Stimulated activated CD8-positive, alpha-beta memory T cell treated with anti-CD3 and anti-CD28 coated beads, Interleukin-12 subunit alpha, Interleukin-12 subunit beta, amount 100 ng/mL, for 4 hours (primary cell): ENCODE measurements around the gene TSPAN16.
"Not testable (repeated sequence)": the region's sequence is repeated elsewhere in the genome, so short reads cannot be mapped to it uniquely, and the experiment has no call there.

ENCODE experiments used
- DNase-seq: peaks from one replicate; pipeline ENCODE4 v3.0.0-alpha.2; 2020; ENCODE audit warnings: low read depth

The TSPAN16 gene

GRCh38 chr19:11346104-11346940, 50.4 kb downstream of the TSPAN16 start, which contains the start of the genes CCDC159 and TMEM205:
Gene CCDC159, plus strand, starts transcription at chr19:11346519. Its CDS starts 88 bp downstream, at chr19:11346607.
Gene TMEM205, minus strand, starts transcription at chr19:11346268. Its CDS starts 649 bp downstream, at chr19:11345619.
- peak; percentile 95 for DNase-seq

GRCh38 chr19:11347546-11348039, 51.6 kb downstream of the TSPAN16 start:
- no peak for DNase-seq

GRCh38 chr19:11349171-11349570, 53.2 kb downstream of the TSPAN16 start:
- DNase-seq = no peak

- DNase-seq = not testable (repeated sequence)
Observed at GRCh38 chr19:11354102-11354501, 58.1 kb downstream of the TSPAN16 start.

GRCh38 chr19:11355160-11356073, 59.5 kb downstream of the TSPAN16 start, which contains the start of gene PLPPR2:
Gene PLPPR2, plus strand, starts transcription at chr19:11355432. Its CDS starts 2,242 bp downstream, at chr19:11357674.
- DNase-seq = peak; percentile 54

- DNase-seq = no peak
Observed at GRCh38 chr19:11356074-11356397, 60.1 kb downstream of the TSPAN16 start.

GRCh38 chr19:11356676-11357550, 61.0 kb downstream of the TSPAN16 start:
- DNase-seq = no peak

GRCh38 chr19:11359421-11359820, 63.5 kb downstream of the TSPAN16 start:
- no peak for DNase-seq

- no peak for DNase-seq
Observed at GRCh38 chr19:11361037-11361770, 65.2 kb downstream of the TSPAN16 start.

GRCh38 chr19:11361771-11362731, 66.1 kb downstream of the TSPAN16 start:
- DNase-seq = no peak

- DNase-seq = no peak
Observed at GRCh38 chr19:11363881-11364280, 67.9 kb downstream of the TSPAN16 start.

GRCh38 chr19:11364296-11364904, 68.4 kb downstream of the TSPAN16 start:
- DNase-seq = no peak

GRCh38 chr19:11364935-11365334, 69.0 kb downstream of the TSPAN16 start:
- DNase-seq = no peak
